Right lung (tissue), 10 donors: ENCODE results near the gene PTGIR. TPM values are rescaled to one million over a fixed set of nuclear protein-coding genes. Genes with fewer than 3 reads are reported as not detected.

Source experiments
- DNase-seq, 2 donors: peaks; one replicate each; pipeline ENCODE4 v3.0.0-alpha.2; 2013
- long read RNA-seq, 8 donors: transcript quantifications; one replicate each; lab custom pipeline, GENCODE V29; 2026
- polyA plus RNA-seq, 5 donors: library from polyadenylated mRNA; unstranded; fragments of 120-200 nt; gene quantifications; one replicate each; pipeline versions ENCODE4 v1.2.1 to v1.2.3, GENCODE V29; 2013; ENCODE audit warnings: inconsistent platforms in 1 of 5, low replicate concordance in 1 of 5; ENCODE audit not compliant: insufficient read length in 5 of 5, insufficient read depth in 1 of 5

Gene PTGIR, protein sequence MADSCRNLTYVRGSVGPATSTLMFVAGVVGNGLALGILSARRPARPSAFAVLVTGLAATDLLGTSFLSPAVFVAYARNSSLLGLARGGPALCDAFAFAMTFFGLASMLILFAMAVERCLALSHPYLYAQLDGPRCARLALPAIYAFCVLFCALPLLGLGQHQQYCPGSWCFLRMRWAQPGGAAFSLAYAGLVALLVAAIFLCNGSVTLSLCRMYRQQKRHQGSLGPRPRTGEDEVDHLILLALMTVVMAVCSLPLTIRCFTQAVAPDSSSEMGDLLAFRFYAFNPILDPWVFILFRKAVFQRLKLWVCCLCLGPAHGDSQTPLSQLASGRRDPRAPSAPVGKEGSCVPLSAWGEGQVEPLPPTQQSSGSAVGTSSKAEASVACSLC
- polyA plus RNA-seq: 10 to 100 TPM in 4 of 5 donors, 1 to 10 TPM in 1; 7.6 to 13.6 (median 11.9) TPM
- long read RNA-seq, donor 1, partial matches to known transcripts: 0 of 6 reads
- long read RNA-seq, donor 1, other reads (novel, unspliced or antisense): 0 of 6 reads
- long read RNA-seq, donor 2, partial matches to known transcripts: 0 of 3 reads
- long read RNA-seq, donor 2, other reads (novel, unspliced or antisense): 0 of 3 reads
- long read RNA-seq, donor 3, transcript PTGIR-203 (1 exons, 2,026 nt): major isoform, 12 of 13 reads
- long read RNA-seq, donor 3, partial matches to known transcripts: 0 of 13 reads
- long read RNA-seq, donor 3, other reads (novel, unspliced or antisense): 0 of 13 reads
- long read RNA-seq, donor 4, transcript PTGIR-203 (1 exons, 2,026 nt): major isoform, 7 of 7 reads
- long read RNA-seq, donor 4, partial matches to known transcripts: 0 of 7 reads
- long read RNA-seq, donor 4, other reads (novel, unspliced or antisense): 0 of 7 reads
- long read RNA-seq, donor 5, transcript PTGIR-203 (1 exons, 2,026 nt): major isoform, 7 of 10 reads
- long read RNA-seq, donor 5, partial matches to known transcripts: 0 of 10 reads
- long read RNA-seq, donor 5, other reads (novel, unspliced or antisense): 0 of 10 reads
- long read RNA-seq, donor 6, transcript PTGIR-203 (1 exons, 2,026 nt): minor isoform, 5 of 11 reads
- long read RNA-seq, donor 6, transcript PTGIR-201 (3 exons, 2,107 nt): major isoform, 6 of 11 reads
- long read RNA-seq, donor 6, partial matches to known transcripts: 0 of 11 reads
- long read RNA-seq, donor 6, other reads (novel, unspliced or antisense): 0 of 11 reads
- long read RNA-seq, donor 7, transcript PTGIR-203 (1 exons, 2,026 nt): major isoform, 5 of 8 reads
- long read RNA-seq, donor 7, partial matches to known transcripts: 0 of 8 reads
- long read RNA-seq, donor 7, other reads (novel, unspliced or antisense): 0 of 8 reads
- long read RNA-seq, donor 8, partial matches to known transcripts: 0 of 2 reads
- long read RNA-seq, donor 8, other reads (novel, unspliced or antisense): 0 of 2 reads

GRCh38 chr19:46624958-46625661 lies at the start of gene PTGIR:
TSS of gene PTGIR (minus strand) at chr19:46625089. CDS start at chr19:46624225, 864 bp downstream.
- DNase-seq: peak; percentile 81 to 84

DNA sequence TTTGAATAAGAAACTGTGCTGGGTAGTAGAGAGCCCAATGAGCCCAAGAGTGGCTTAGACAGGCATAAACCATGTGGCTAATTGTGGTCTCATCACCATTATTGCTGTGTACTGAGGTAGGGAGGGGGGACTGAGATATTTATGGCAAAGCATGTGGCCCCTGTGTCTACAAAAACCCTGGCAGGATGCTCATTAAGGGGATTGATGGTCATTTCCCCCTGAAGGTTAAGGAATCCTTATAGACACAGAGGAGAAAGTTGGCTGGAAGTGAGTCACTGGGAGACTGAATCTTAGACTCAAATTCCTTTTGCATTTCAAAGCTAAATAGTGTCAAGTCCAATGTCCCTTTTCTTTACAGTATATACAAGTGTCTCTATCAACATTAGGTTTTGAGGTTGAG lies 45.9 kb upstream of the PTGIR start:
- DNase-seq: no peak

DNA sequence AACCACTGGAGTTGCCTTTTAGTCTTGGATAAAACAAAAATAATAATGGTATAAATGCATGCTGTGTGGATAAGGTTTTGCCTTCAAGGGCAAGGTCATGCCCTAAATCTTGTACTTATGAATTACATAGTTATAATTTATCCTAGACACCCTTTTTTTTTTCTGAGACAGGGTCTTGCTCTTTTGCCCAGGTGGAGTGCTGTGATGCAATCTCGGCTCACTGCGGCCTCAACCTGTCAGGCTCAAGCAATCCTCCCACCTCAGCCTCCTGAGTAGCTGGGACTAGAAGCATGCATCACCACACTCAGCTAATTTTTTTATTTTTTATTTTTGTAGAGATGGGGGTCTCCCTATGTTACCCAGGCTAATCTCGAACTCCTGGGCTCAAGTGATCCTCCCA lies 43.8 kb upstream of the PTGIR start:
- no peak for DNase-seq

- no peak for DNase-seq
Measured at GRCh38 chr19:46665072-46665471, 40.2 kb upstream of the PTGIR start.

DNA sequence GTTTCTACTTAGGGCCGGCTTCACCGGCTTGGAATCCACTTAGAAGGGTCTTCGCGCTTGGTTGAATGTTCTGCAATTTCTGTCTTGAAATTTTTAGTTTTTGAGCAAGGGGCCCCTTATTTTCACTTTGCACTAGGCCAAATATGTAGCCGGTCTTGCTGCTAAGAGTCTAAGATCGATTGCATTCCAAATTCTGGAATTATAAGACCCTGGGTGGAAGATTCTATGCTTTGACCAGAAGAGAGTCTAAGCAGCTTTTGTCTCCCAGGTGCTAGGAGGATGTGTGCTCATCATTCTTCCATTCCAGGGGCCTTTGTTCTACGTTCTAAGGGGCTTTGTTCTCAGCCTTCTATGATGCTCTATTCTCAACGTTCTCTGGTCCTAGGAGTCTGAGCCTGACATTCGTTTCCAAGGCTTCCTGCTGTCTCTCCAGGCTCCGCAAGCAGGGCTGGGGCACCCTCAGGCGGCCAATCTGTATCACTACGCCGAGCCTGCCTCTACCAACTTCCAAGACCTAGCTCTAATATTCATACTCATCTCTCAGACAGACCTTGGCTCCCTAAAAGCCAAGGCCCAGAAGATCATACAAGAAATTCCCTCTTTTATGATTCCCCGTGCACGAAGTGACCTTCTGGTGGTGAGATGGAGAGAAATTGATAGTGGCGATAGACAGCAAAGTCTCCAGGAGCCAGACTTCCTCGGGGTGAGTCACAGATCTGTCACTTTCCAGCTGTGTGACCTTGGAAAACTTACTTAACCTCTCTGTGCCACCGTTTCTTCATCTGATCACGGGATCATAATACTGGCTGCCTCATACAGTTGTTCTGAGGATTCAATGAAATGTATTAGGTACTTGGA lies 37.1 kb upstream of the PTGIR start:
- DNase-seq: peak; percentile 75 to 82

DNA sequence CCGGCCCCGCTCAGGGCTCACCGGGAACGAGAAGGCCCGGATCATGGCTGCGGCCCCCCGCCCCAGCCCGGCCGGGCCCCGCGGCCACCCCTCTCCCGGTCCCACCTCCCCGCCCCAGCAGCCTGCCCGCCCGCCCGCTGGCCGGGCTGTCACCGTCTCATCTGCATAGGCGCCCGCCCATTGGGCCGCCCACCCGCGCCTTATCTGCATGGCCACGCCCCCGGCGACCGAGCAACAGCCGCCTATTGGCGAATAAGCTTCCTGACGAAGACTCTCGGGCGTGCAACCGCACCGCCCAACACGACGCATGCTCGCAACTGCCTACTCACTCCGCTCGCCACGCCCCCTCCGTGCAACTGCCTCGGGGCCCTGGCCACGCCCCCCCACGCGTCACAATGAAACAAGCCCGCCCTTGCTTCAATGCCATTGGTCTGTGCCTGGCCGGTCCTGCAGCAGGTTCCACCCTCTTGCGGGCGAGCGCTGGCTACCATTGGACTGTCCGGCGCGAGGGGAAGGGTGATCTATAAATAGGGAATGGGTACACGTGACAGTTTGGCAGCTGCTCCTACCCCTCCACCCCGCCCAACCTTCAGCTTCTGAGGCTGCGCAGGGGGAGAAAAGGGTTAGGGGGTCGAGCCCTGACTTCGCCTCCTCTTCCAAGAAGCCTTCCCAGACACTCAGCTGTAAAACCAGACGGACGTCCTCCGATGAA lies 36.3 kb upstream of the PTGIR start, which contains the start of gene DACT3:
Gene DACT3 (minus strand): TSS at position 163 of the 712 bp plus-strand sequence. CDS start 118 bp downstream, at position 45.
- DNase-seq: peak; percentile 100

DNA sequence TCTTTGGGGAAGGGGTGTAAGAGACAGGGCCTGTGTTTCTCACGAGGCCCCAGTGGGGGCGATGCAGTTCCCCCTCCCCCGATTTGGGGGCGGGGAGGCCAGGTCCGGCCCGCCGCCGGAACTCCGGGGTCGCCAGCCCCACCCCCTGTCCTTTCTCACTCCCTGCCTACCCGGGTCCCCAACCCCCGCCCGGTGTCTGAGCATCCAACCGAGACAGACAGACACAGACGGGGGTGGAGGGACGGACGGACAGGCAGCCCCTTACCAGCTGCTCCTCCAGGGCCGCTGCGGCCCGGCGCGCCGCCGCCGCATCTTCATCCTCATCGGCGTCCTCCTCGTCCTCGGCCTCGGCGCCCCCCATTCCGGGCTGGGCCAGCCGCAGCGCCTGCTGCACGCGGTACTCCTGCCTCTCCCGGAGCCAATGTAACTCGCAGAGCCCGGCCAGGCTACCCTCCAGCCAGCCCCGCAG lies 35.7 kb upstream of the PTGIR start:
- peak in 1 of 2 donors; percentile 42 for DNase-seq

DNA sequence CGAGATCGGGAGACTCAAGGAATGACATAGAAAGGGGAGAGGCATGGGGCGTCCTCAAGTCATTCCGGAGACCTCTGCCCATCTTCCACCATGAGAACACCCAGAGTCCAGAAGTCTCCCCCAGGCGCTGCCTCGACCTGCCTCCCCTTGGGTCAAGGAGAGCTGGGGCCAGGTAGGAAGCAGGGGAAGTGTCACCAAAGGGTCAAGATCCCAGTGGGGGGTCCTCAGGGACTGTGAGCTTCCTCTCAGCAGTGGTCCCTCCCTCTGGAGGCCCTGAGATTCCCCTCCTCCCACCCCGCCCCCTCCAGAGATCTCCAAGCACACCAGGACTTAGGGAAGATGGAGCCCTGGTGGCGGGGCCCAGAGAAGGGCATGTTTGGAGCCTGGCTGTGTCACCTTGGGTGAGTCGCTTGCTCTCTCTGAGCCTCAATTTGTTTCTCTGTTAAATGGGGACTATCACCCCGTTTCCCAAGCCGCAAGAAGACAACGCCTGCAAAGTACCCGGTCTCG lies 35.2 kb upstream of the PTGIR start:
- DNase-seq: peak; percentile 74 to 82

- peak; percentile 74 to 78 for DNase-seq
Measured at GRCh38 chr19:46659151-46660007, 34.5 kb upstream of the PTGIR start.

DNA sequence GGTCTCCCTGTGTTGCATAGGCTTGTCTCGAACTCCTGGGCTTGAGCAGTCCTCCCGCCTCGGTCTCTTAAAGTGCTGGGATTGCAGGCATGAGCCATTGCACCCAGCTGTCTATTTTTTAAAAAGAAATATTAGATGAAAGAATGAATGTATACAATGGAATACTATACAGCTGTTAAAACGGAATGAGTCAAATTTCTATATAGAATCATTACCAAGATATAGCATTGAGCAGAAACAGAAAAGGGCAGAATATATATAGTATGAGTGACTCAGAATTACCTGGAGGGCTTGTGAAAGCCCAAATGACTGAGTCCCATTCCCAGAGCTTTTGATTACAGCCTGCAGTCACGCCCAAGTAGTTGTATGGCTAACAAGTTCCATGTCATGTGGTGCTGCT lies 31.7 kb upstream of the PTGIR start:
- no peak for DNase-seq

GRCh38 chr19:46654621-46655152 lies 29.8 kb upstream of the PTGIR start:
- DNase-seq: peak; percentile 38 to 44

GRCh38 chr19:46650445-46650844 lies 25.6 kb upstream of the PTGIR start:
- no peak for DNase-seq

- no peak for DNase-seq
Measured at GRCh38 chr19:46648961-46649960, 24.4 kb upstream of the PTGIR start.

GRCh38 chr19:46648060-46648960 lies 23.4 kb upstream of the PTGIR start:
- no peak for DNase-seq

DNA sequence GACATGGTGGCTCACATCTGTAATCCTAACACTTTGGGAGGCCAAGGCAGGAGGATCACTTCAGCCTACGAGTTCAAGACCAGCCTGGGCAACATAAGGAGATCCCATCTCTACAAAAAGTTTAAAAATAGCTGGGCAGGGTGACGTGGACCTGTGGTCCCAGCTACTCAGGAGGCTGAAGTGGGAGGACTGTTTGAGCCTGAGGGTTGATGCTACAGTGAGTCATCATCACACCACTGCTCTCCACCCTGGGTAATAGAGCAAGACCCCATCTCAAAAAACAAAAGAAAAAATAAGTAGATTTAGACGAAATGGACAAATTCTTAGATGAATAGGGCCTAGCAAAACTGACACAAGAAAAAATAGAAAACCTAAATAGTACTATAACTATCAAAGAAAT lies 21.5 kb upstream of the PTGIR start:
- no peak for DNase-seq
